H9 (cell line): Measurements from ENCODE around the gene CHCHD4. TPM values are rescaled to one million over a fixed set of nuclear protein-coding genes. Genes with fewer than 3 reads are reported as not detected.

Experiments
- DNase-seq: peaks from one replicate; pipeline ENCODE4 v3.0.0-alpha.2; 2017
- H2AFZ ChIP-seq: one replicate; pipeline ENCODE4 v1.6.1; 2013; ENCODE audit warnings: mild to moderate bottlenecking, low read length, control low read depth, moderate library complexity
- H2AK5ac ChIP-seq: 2 replicates; pipeline ENCODE4 v1.6.1; 2013; ENCODE audit warnings: low read length, control low read depth, mixed read lengths; ENCODE audit not compliant: insufficient read length
- H2BK120ac ChIP-seq: one replicate; pipeline ENCODE4 v1.6.1; 2013; ENCODE audit warnings: low read depth, mild to moderate bottlenecking, low read length, control low read depth, inconsistent platforms; ENCODE audit not compliant: poor library complexity, severe bottlenecking
- H2BK12ac ChIP-seq: 2 replicates; pipeline ENCODE4 v1.6.1; 2013; ENCODE audit warnings: low read length, control low read depth, mixed read lengths, low read depth; ENCODE audit not compliant: insufficient read length
- H2BK15ac ChIP-seq: 2 replicates; pipeline ENCODE4 v1.6.1; 2013; ENCODE audit warnings: low read depth, low read length, control low read depth
- H2BK20ac ChIP-seq: one replicate; pipeline ENCODE4 v1.6.1; 2013; ENCODE audit warnings: low read depth, mild to moderate bottlenecking, low read length, control low read depth, inconsistent platforms; ENCODE audit not compliant: poor library complexity, severe bottlenecking
- H2BK5ac ChIP-seq: 2 replicates; pipeline ENCODE4 v1.6.1; 2013; ENCODE audit warnings: low read length, control low read depth, mixed read lengths; ENCODE audit not compliant: insufficient read length
- H3K14ac ChIP-seq: 2 replicates; pipeline ENCODE4 v1.6.1; 2013; ENCODE audit warnings: low read length, control low read depth; ENCODE audit not compliant: insufficient read depth
- H3K18ac ChIP-seq: 2 replicates; pipeline ENCODE4 v1.6.1; 2013; ENCODE audit warnings: low read depth, mild to moderate bottlenecking, mixed read lengths, low read length, control low read depth; ENCODE audit not compliant: insufficient read length
- H3K23ac ChIP-seq: 2 replicates; pipeline ENCODE4 v1.6.1; 2013; ENCODE audit warnings: low read length, control low read depth, mixed read lengths, low read depth; ENCODE audit not compliant: insufficient read length
- H3K23me2 ChIP-seq: 2 replicates; pipeline ENCODE4 v1.6.1; 2013; ENCODE audit warnings: low read depth, mild to moderate bottlenecking, mixed read lengths, low read length, control low read depth; ENCODE audit not compliant: insufficient read length, poor library complexity, severe bottlenecking
- H3K27ac ChIP-seq: 2 replicates; pipeline ENCODE4 v1.5.1; 2013; ENCODE audit warnings: low read length, control low read depth, mixed read lengths, low read depth; ENCODE audit not compliant: insufficient read length
- H3K27me3 ChIP-seq: 2 replicates; pipeline ENCODE4 v1.6.1; 2013; ENCODE audit warnings: low read length, control low read depth, inconsistent platforms; ENCODE audit not compliant: insufficient read depth
- H3K4ac ChIP-seq: 2 replicates; pipeline ENCODE4 v1.6.1; 2013; ENCODE audit warnings: low read depth, mild to moderate bottlenecking, control low read depth, inconsistent platforms, low read length, moderate library complexity
- H3K4me1 ChIP-seq: 2 replicates; pipeline ENCODE4 v1.6.1; 2013; ENCODE audit warnings: low read length, control low read depth, inconsistent platforms; ENCODE audit not compliant: insufficient read depth
- H3K4me2 ChIP-seq: 2 replicates; pipeline ENCODE4 v1.6.1; 2013; ENCODE audit warnings: low read length, control low read depth, mixed read lengths; ENCODE audit not compliant: insufficient read length, insufficient read depth
- H3K56ac ChIP-seq: 2 replicates; pipeline ENCODE4 v1.6.1; 2013; ENCODE audit warnings: low read depth, mild to moderate bottlenecking, mixed read lengths, low read length, control low read depth; ENCODE audit not compliant: insufficient read length
- H3K79me1 ChIP-seq: 2 replicates; pipeline ENCODE4 v1.6.1; 2013; ENCODE audit warnings: low read depth, mild to moderate bottlenecking, moderate library complexity, low read length, control low read depth, inconsistent platforms; ENCODE audit not compliant: insufficient read depth, poor library complexity, severe bottlenecking
- H3K79me2 ChIP-seq: 2 replicates; pipeline ENCODE4 v1.6.1; 2013; ENCODE audit warnings: low read length, control low read depth, inconsistent platforms; ENCODE audit not compliant: insufficient read depth
- H3K9ac ChIP-seq: 2 replicates; pipeline ENCODE4 v1.6.1; 2013; ENCODE audit warnings: low read length, control low read depth, mixed read lengths; ENCODE audit not compliant: insufficient read length; ENCODE audit errors: extremely low read depth
- H3K9me3 ChIP-seq: one replicate; pipeline ENCODE4 v1.6.1; 2013; ENCODE audit warnings: low read depth, low read length, inconsistent platforms; ENCODE audit not compliant: control insufficient read depth
- H3T11ph ChIP-seq: one replicate; pipeline ENCODE4 v1.6.1; 2013; ENCODE audit warnings: mild to moderate bottlenecking, low read length, control low read depth, inconsistent platforms
- H4K20me1 ChIP-seq: one replicate; pipeline ENCODE4 v1.6.1; 2013; ENCODE audit not compliant: control insufficient read depth, insufficient read length, insufficient read depth
- H4K5ac ChIP-seq: 2 replicates; pipeline ENCODE4 v1.6.1; 2013; ENCODE audit warnings: low read depth, mild to moderate bottlenecking, mixed read lengths, low read length, control low read depth; ENCODE audit not compliant: insufficient read length
- H4K8ac ChIP-seq: replicated peaks from 2 replicates; pipeline ENCODE4 v1.6.1; 2013; ENCODE audit warnings: low read length, control low read depth, mixed read lengths, low read depth; ENCODE audit not compliant: insufficient read length
- H4K91ac ChIP-seq: 2 replicates; pipeline ENCODE4 v1.6.1; 2013; ENCODE audit warnings: low read depth, mild to moderate bottlenecking, moderate library complexity, mixed read lengths, low read length, control low read depth; ENCODE audit not compliant: insufficient read length
- H3K27ac Mint-ChIP-seq, 3 experiments: 2 replicates in 2 of 3; 3 replicates in 1 of 3; pipeline ENCODE4 v1.8.0; 2020 to 2021; ENCODE audit warnings: mixed read lengths in 3 of 3, mild to moderate bottlenecking in 1 of 3, moderate library complexity in 1 of 3
- H3K27me3 Mint-ChIP-seq: 2 replicates; pipeline ENCODE4 v1.8.0; 2021; ENCODE audit warnings: low read depth, mild to moderate bottlenecking, moderate library complexity, mixed read lengths
- H3K36me3 Mint-ChIP-seq, 3 experiments: 2 replicates in 2 of 3; 3 replicates in 1 of 3; pipeline ENCODE4 v1.8.0; 2020 to 2021; ENCODE audit warnings: low read depth in 3 of 3, mixed read lengths in 3 of 3; ENCODE audit not compliant: insufficient read depth in 1 of 3
- H3K4me1 Mint-ChIP-seq, 2 experiments: 2 replicates each; pipeline ENCODE4 v1.8.0; 2020; ENCODE audit warnings: mixed read lengths in 2 of 2
- H3K4me3 Mint-ChIP-seq, 2 experiments: 2 replicates in 1 of 2; 3 replicates in 1 of 2; pipeline ENCODE4 v1.8.0; 2020 to 2021; ENCODE audit warnings: mild to moderate bottlenecking in 2 of 2, mixed read lengths in 2 of 2, moderate library complexity in 1 of 2
- H3K9me3 Mint-ChIP-seq, 2 experiments: 2 replicates in 1 of 2; 3 replicates in 1 of 2; pipeline ENCODE4 v1.8.0; 2020; ENCODE audit warnings: mild to moderate bottlenecking in 2 of 2, mixed read lengths in 2 of 2, moderate library complexity in 1 of 2
- CTCF ChIP-seq: fragments of 200-600 bp; sonication (generic); conservative IDR thresholded peaks from 3 replicates; pipeline ENCODE4 v1.8.0; 2021; ENCODE audit warnings: antibody characterized with exemption, mild to moderate bottlenecking
- WGBS: extraction: QIAGEN DNeasy Blood & Tissue Kit; methylation state at CpG from one replicate; pipeline ENCODE4 v1.1.7; 2013; ENCODE audit warnings: missing lambda C conversion rate, low lambda C conversion rate, mixed read lengths; ENCODE audit not compliant: insufficient read length; ENCODE audit errors: extremely low coverage; 5-methylcytosine and 5-hydroxymethylcytosine counted together
- total RNA-seq: library from RNA; stranded (reverse); gene quantifications from 2 replicates; pipeline ENCODE4 v1.2.1, GENCODE V29; 2021

Gene CHCHD4
- total RNA-seq, 1 experiment from 2014 or later = 13.7 TPM

DNA sequence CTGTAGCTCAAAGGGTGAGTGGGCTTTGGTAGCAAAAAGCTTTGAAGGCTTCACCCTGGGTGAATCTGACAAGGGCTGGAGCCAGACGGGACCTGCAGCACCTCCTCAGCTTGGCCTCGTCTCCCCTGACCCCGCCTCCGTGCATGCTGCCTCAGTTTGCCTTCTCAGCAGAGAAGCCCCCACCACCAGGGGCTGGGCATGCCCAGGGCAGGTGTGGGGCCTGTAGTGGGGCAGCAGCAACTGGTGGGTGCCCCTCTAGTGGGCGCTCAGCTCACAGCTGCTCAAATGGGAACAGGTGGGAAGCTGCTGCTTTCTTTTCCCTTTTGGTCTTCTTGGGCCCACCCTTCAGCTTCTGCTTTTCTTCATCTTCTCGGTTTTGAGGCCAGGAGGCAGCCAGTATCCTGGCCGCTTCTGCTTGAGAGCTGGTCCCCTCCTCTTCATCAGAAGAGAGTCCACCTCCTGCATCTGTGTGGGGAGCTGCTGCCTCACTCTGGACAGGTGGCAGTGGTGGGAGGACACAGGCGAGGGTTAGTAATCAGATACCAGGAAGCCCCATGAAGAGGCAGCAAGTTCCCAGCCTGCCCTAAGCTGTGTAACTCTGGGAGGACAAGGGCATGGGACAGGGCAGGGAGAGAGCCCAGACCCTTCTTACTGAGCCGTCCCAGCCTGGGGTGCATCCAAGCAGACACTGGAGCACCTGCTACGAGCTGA is 21.2 kb upstream of the CHCHD4 start:
- peaks cover 2% of the 10 kb centered on the region for H3K23me2 ChIP-seq
- Mint-ChIP-seq H3K4me3 (no peak overlapping the region), H3K9me3 (no peaks in the 10 kb centered on the region; a peak in 1 of 5 replicates), H3K27ac (peak overlapping the region in 2 of 3 experiments; percentile 8 to 88; a peak in 4 of 7 replicates), H3K27me3 (no peaks in the 10 kb centered on the region; the same call in 1 of the 2 replicates), H3K4me1 (peaks cover 10 to 24% of the 10 kb centered on the region in 2 experiments), H3K36me3 (peaks cover 14 to 59% (median 39%) of the 10 kb centered on the region in 3 experiments)
- H3K4me1 ChIP-seq = peaks cover 6% of the 10 kb centered on the region; the same call in 1 of the 2 replicates
- H4K91ac ChIP-seq = peak overlapping the region; percentile 74
- H4K8ac ChIP-seq = no peak overlapping the region
- no peak overlapping the region for H3K18ac ChIP-seq
- H3K27me3 ChIP-seq = no peaks in the 10 kb centered on the region
- no peak overlapping the region for H2AFZ ChIP-seq
- H4K5ac ChIP-seq = no peak overlapping the region
- H3K9me3 ChIP-seq = no peaks in the 10 kb centered on the region
- H2BK5ac ChIP-seq = no peak overlapping the region
- H2BK20ac ChIP-seq = no peak overlapping the region
- no peak overlapping the region for H3K4ac ChIP-seq
- no peak overlapping the region for H2BK120ac ChIP-seq
- H2AK5ac ChIP-seq = no peak overlapping the region
- H3K4me2 ChIP-seq = no peak overlapping the region
- no peak overlapping the region for H3K27ac ChIP-seq
- no peaks in the 10 kb centered on the region for H3K79me2 ChIP-seq
- no peaks in the 10 kb centered on the region for H3K79me1 ChIP-seq
- H2BK12ac ChIP-seq = peak overlapping the region; percentile 4
- peaks cover 2% of the 10 kb centered on the region for H4K20me1 ChIP-seq
- no peak overlapping the region for H2BK15ac ChIP-seq
- TF ChIP-seq CTCF = peak; percentile 34; the same call in 2 of the 3 replicates
- no peak overlapping the region for H3K9ac ChIP-seq
- no peak overlapping the region for H3T11ph ChIP-seq
- no CpG with 5 or more reads among the region's 10 CpGs for WGBS
- DNase-seq = peak; percentile 49
- no peak overlapping the region for H3K23ac ChIP-seq
- no peak overlapping the region for H3K14ac ChIP-seq
- H3K56ac ChIP-seq = no peak overlapping the region
